GM21367 (cell line): ENCODE results near the gene ATP2A2.

Source experiments
- ATAC-seq: cut with Tn5 transposase; IDR thresholded peaks from one replicate; pipeline ENCODE4 v1.9.1; 2021; ENCODE audit not compliant: unreplicated experiment

ATP2A2 gene

DNA sequence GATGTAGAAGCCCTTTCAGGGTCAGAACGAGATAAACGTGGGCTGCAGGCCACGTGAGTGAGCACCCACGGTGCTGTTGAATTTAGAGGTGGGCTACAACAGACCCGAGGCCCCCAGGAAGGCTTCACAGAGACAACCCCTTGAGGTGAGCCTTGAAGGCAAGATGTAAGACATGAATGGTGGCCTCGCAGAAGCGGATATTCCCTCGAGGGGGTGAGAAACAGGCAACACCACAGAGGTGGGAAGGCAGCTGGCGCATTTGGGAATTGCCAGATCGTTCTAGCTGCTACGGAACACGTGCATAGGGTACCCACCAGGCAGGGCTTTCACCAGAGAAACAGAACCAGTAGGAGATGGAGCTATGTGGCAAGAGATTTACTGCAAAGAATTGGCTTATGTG lies 22.6 kb upstream of the ATP2A2 start:
- ATAC-seq = no peak

DNA sequence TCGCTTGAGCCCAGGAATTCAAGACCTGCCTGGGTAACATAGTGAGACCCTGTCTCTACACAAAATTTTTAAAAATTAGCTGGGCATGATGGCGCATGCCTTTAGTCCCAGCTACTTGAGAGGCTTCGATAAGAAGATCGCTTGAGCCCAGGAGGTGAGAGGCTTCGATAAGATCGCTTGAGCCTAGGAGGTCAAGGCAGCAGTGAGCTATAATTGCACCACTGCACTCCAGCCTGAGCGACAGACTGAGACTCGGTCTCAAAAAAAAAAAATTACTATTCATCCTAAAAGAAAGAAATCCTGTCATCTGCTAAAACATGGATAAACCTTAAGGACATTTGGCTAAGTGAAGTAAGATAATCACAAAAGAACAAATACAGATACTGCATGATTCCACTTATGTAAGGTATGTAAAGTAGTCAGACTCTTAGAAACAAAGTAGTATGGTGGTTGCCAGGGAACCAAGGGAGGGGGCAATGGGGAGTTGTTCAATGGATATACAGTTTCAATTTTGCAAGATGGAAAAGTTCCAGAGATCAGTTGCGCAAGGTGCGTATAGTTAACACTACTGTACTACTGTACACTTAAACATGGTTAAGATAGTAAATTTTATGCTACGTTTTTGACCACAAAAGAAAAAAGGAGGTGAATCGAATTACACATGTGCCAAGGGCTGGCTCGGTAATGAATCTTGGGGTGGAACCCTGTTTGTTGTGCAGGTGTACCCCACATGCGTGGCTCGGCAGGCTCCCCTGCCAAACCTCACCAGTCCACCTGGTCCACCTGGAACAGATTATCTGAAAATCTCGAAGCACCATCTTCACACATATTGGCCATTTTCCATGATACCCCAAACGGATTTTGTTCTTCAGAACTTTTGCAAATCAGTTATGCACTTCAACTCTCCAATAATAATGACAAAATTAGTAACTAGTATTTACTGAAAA lies 18.3 kb upstream of the ATP2A2 start:
- no peak for ATAC-seq

DNA sequence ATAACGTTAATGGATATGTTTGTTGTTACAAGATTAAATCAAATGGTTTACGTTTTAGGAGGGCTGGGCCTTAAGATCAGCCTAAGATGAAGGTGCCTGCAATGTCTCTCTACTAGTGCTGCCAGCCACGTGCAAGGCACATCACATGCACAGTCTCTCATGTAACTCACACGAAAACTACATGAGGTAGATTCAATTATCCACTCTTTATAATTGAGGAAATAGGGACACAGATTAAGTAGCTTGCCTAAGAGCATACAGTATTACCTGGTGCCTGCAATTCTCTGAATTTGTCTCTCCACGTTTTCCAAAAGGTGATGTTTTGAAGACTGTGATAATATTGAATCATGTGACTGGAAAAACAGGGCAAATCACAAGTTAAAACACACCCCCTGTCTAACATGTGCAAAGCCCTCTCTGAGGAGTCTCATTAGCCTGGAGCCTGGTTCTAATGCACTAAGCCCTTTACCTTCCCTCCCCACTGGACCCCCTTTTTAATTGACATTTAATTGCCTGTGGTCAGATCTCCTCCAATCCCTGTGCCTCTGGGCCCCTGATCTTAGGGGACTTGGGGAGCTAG lies 14.6 kb upstream of the ATP2A2 start:
- ATAC-seq = no peak

DNA sequence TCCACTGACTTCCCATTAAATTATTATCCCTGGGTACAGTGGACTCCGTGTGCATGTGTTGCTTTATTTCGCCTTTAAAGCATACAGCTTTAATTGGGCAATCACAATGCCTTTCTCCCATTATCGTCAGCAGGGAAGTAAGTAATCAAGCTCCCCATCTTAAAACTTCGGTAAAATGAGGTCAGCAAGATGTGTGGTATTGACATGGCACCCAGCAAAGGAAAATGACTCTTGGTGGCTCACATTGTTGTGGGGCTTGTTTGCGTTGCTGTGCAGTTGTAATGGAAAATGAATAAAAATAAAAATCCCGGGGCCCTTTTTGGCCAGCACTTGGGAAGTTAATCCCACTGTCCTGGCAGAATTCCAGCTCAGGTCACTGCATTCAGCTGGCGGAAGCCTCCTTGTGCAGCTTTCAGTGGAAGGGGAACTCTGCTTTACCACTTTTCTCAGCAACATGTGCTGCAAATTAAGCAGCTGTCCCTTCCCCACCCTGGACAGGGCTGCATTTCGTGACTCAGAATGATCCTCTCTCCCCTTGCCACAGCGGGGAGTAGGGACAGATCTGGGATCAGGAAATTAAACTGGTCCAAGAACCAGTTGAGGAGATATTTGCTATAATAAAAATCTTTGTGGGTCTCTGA lies 13.9 kb upstream of the ATP2A2 start:
- no peak for ATAC-seq

DNA sequence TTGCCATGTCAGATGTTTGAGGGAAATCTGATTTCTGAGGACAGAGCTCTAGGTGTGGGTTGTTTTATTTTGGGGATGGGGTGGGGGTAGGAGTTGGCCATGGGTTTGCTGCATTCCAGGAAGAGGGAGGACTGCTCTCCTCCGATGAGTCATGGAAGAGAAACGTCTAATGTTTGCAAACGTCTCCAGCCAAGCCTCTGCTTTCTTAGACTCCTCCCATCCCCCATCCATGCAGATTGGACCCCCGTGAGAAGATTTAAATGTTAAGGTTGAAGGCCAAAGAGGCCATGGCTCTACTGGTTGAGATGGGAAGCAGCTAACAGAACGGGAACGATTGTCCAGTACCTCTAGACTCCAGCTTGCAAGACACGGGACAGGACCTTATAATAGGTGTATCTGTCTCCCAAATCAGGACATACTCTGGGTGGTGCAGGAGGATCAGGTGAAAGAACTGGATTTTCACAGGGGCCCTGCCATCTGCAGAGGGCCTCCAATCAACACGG lies 11.4 kb upstream of the ATP2A2 start:
- no peak for ATAC-seq

DNA sequence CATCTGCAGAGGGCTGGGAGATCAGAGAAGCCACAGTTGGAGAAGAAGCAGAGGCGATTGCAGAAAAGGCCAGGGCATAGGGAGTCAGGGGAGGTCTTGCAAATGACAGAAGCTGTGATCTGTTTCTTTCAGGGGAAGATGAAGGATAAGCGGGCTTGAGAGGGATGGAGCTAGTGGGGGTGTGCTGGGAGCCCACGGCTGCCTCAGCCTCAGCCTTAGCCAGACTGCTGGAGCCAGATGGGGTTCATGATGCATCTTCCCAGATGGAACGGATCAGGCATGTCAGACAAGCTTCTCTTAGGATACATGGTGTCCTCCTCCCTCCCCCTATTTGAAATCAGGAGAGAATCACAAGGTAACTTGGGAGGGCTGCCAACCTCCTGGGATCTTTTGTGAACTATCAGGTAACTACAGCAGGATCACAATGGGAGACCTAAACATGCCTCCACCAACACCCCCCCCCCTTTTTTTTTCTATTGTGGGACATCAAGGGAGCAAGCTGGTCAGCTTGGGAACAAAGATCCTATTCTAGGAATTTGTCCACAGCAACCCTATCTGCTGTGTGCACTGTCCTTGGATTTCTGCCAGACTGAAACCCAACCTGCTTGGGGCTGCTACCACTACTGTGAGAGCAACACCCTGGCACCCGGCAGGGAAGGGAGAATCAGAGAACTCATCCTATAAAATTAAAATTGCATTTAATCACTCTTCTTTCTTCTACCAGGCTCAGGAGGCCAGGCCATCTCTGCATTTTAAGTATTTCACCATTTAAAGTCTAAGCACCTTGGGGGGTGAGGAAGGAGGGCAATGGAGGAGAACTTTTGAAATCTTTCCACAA lies 10.7 kb upstream of the ATP2A2 start:
- no peak for ATAC-seq

DNA sequence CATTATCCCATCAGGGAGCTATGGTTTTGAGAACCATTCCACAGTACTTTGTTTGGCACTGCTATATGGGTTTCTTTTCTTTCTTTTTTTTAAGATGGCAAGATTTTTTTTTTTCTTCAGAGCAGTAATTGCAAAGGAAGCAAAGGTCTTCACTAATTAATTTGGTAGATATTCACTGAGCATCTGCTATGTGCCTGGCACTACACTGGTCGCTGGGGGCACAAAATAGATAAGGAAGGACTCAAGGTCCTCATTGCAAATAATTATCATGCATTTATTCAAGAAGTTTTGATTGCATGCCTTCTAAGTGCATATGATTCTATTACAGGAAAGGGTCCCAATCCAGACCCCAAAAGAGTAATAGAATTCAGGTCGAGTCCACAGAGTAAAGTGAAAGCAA lies 10.0 kb upstream of the ATP2A2 start:
- no peak for ATAC-seq

DNA sequence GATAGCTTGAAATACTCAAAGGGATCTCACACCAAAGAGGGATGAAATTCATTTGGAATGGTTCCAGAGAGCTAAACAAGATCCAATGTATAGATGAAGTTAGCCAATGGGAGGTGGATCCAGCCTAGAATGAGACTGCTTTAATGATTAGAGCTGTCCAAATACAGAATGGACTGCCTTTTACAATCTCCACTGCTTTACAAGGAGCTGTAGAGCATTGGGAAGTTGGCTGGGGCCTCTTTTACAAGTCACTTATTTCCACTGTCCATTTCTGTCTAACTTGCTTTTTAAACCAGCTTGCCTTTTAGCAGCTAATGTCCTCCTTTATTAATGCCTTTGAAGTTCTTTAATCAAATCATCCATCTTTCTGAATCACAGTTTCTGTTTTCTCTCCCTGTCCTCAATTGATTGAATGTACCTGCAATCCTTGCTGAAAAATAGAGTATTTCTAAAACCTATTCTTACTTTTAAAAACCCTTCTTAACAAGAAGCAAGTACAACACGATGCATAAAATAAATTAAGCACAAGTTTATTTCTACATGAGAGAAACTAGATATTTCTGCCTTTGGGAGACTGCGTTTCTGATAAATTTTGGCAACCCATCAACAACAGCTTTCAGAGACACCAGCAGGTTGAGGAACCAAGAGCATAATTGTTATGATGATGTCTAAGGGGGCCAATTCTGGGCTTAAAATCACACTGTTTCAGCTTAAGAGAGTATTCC lies 3.4 kb upstream of the ATP2A2 start:
- ATAC-seq = no peak

DNA sequence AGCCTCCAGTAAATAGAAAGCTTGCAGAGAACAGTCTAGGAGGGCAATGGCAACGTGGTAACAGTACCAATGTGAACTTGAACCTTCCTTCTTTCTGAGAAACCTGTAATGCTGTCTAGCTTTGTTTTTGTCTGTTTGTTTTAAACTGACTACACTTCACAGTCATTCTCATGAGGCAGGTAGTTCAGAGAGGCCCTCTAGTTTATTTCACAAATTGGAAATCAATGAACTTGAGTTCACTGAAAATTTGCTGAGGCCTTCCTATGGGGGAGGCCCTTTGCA lies 2.9 kb upstream of the ATP2A2 start:
- no peak for ATAC-seq

DNA sequence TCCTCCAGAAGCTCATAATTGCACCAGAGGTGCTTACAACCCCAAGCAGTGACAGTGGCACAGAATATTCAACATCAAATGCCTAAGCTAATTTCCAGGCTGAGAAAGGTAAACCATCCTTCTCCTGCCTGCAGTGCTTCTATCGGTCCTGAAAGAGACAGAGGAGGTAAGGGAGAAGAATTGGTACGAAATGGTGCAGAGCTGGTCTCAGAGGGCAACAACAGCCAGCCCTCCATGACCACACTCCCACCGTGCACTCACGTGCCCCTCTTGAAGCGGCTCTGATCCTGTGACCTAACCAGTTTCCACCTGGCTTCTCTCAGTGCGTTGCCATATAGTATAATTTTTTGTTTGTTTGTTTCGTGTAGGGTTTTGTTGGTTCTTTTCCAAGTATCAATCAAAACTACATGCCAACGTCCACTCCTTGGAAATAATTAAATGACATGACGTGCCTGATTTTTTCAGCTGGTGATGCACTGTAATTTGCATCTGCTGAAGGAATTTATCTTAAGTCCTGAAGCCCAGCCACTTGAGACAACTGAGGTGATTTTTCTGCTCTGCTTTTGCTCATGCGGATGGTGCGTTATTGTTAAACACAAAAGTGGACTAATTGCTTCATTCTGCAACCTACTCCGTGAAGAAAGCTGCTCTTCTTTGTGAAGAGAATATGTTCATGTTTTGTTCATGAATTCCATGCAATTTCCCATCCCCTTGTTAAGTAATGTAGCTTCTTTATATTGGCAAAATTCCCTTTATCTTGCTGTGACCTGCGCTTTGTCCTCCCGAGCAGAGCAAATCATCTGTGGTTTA lies 1.3 kb upstream of the ATP2A2 start:
- no peak for ATAC-seq

DNA sequence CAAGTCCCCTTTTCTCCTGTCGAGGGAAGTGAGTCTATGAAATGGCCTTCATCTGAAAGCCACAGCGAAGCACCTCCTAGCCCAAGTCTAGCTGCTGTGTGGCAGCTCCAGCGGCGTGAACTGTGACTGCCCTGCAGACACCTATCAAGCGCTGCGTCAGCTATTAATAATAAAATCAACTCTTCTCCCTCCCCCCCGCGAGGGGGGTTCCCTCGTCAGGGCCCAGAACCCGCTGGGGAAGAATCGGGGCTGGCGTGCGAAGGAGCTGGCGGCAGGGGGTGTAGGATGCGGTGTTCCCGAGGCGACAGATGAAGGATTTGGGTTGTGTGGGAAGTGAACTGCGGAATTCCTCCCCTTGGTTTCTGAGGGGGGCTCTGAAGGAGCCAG lies 662 bp upstream of the ATP2A2 start:
- ATAC-seq = peak; percentile 5

DNA sequence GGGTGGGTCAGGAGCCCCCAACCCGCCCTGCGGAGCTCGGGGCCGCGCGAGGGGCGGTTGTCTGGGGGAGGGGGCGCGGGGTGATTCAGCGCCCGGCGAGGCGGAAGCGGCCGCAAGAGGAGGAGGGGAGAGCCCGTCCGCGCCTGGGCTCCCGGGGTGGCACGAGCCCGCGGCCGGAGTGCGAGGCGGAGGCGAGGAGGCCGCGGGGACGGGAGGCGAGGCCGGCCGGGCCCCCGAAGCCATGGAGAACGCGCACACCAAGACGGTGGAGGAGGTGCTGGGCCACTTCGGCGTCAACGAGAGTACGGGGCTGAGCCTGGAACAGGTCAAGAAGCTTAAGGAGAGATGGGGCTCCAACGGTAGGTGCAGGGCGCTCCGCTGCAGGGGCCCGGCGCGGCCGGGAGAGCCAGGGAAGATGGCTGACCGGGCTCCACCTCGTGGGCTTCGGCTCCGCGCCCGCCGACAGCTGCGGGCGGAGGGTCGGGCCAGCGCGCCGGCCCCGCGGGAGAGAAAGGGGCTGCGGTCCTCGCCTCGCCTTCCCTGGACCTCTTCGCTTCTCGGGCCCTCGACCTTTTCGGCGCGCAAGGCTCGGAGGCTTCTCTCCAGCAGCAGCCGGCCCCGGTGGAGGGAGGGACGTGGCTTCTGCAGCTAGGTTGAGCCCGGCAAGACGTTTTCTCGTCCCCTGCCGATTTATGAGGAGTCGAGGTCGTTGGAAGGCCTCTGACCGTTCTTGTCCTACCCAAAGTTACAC lies 677 bp downstream of the ATP2A2 start:
- ATAC-seq = peak; percentile 28

DNA sequence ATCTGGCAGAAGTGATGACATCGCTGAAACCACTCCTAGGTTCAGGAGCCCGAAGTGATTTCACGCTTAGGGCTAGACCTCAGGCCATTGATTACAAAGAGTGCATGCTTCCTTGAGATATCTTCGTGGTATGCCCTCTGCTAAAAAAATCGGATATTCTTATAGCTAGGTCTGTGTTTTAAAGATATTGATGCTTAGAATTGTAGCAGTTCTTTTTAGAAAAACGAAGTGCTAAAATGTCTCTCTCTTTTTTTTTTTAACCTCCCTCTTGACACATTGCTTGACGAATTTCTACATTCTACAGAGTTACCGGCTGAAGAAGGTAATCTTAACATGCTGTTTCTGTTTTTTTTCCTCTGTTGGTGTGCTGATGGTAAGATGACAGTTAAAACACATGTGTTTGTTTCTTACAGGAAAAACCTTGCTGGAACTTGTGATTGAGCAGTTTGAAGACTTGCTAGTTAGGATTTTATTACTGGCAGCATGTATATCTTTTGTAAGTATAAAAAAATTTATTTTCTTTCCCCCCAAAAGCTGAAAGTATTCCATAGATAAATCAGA lies 1.3 kb downstream of the ATP2A2 start:
- ATAC-seq = no peak

DNA sequence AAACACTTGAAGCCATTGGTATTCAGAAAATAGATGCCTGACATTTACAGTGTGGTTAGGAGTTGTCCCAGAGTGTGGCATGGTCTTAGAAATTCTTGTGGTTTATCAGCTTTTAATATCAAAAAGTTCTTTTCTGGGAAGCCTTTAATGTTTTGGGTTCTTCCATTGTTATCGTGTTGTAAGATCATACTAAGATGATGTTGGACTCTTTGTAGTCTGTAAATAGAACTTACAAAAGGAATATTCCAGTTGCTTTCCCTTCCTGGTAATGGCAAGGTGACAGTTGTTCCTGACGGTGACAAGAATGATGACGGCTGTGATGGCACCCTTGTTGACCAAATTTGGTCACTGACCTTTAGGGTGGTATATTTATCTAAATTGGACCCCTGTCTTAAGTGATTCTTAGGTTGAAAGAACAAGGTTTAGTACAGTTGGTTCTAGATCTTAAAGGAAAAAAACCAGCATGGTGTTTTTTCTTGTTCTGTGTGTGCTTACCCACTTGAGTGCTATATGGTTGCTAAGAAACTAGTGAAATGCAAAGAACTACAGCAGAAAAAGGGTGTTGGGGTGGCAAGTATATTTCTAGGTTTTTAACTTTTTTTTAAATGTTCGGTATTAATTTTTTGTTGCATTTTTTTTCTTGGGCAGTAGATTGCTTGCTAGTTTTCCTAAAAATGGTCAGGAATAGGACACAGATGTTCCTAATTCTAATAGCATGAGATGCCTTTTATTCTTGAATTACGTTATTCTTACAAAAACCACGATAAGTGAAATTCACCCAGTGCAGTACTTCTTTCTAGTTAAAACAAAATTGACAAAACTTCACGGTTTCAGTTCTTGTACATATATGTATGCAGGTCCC lies 2.1 kb downstream of the ATP2A2 start:
- no peak for ATAC-seq

DNA sequence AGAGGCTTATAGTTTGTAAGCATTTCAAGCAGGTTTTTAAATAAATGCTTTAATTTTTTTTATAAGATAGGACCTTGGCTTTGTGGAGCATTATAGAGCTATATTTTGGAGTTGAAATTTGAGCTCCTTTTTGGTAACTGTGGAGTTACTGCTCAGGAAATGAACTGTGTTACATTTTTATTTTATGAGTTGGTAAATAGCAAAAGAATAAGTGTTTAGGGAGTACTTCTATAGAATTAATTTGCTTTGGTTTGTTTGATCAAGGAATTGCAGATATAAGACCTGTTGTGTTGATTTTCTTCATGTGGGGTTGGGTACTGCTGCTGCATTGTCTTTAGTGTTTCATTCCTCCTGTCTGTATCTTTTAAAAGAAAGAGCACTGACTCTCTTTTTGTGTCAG lies 3.5 kb downstream of the ATP2A2 start:
- no peak for ATAC-seq

DNA sequence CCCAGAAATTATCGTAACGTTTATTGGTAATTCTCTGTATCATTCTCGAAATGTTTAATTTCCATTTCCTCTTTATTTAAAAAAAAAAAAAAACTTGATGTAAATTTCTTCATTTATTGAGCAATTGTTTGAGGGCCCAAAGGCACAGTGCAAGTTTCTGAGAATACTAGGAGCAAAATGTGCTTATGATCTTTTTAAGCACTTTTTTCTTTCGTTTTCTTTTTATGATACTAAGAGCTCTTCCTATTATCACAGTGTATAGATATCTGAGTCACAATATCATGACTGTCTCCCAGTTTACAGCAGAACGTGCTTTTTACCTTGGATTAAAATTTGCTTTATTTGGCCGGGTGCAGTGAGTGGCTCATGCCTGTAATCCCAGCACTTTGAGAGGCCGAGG lies 5.6 kb downstream of the ATP2A2 start:
- ATAC-seq = no peak

DNA sequence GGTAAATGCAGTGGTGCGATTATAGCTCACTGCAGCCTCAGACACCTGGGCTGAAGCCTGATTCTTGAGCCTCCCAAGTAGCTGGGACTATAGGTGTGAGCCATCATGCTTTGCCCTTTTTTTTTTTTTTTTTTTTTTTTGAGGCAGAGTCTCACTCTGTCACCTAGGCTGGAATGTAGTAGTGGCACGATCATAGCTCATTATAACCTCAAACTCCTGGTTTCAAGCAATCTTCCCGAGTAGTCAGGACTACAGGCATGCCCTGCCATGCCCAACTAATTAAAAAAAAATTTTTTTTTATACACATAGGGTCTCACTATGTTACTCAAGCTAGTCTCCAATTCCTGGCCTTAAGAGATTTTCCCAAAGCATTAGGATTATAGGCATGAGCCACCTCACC lies 6.9 kb downstream of the ATP2A2 start:
- ATAC-seq = no peak
